OCI-LY3 (cell line): ENCODE measurements around the gene BACH2.

Experiments used
- CTCF ChIP-seq: fragments of 200-600, 300-600 bp; sonication (generic); IDR thresholded peaks from 2 replicates; pipeline ENCODE4 v1.5.1; 2014; ENCODE audit warnings: antibody characterized with exemption, low read length, low read depth
- EZH2phosphoT487 ChIP-seq: fragments of 200-600 bp; shearing (Covaris generic); IDR thresholded peaks from 2 replicates; pipeline ENCODE4 v1.6.1; 2018; ENCODE audit warnings: antibody characterized with exemption, mixed run types, low read depth

DNA sequence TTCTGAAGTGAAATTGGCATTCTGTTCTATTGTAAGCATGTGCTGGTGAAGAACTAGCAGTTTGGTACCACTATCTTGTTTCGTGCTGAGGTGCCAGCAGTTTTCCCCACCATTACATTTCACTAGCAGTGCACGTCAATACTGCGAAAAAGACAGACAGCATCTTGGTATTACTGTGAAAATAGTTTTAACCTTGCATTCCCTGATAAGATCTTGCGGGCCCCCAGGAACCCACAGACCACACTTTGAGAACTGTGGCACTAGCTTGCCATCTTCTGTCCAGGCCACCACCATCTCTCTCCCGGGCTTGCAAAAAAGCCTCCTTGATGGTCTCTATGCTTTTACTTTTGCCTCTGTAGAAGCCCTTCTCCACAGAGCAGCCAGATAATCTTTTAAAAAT lies 185.7 kb downstream of the BACH2 start:
- no peak for TF ChIP-seq CTCF
- TF ChIP-seq EZH2phosphoT487, result no peak
